Mesendoderm (in vitro differentiated cells): Measurements from ENCODE around the gene TBC1D10A.

ENCODE experiments used
- DNase-seq: peaks from one replicate; pipeline ENCODE4 v3.0.0; 2013
- H2AK5ac ChIP-seq: 2 replicates; pipeline ENCODE4 v1.6.1; 2013; ENCODE audit warnings: low read length, inconsistent platforms
- H2BK120ac ChIP-seq: 2 replicates; pipeline ENCODE4 v1.6.1; 2013; ENCODE audit warnings: low read depth, mild to moderate bottlenecking, low read length, moderate library complexity, mixed read lengths
- H2BK15ac ChIP-seq: replicated peaks from 2 replicates; pipeline ENCODE4 v1.6.1; 2013; ENCODE audit warnings: low read depth, mild to moderate bottlenecking, moderate library complexity
- H2BK5ac ChIP-seq: 2 replicates; pipeline ENCODE4 v1.6.1; 2013; ENCODE audit warnings: low read length, inconsistent platforms
- H3K18ac ChIP-seq: 2 replicates; pipeline ENCODE4 v1.6.1; 2013; ENCODE audit warnings: mild to moderate bottlenecking, low read length, mixed read lengths
- H3K23ac ChIP-seq: one replicate; pipeline ENCODE4 v1.6.1; 2013; ENCODE audit warnings: low read length
- H3K27ac ChIP-seq: 2 replicates; pipeline ENCODE4 v1.5.1; 2013; ENCODE audit warnings: low read depth, mild to moderate bottlenecking, inconsistent platforms, low read length, moderate library complexity
- H3K27me3 ChIP-seq: 2 replicates; pipeline ENCODE4 v1.6.1; 2013; ENCODE audit warnings: low read length, control low read depth, mild to moderate bottlenecking, inconsistent platforms; ENCODE audit not compliant: insufficient read depth, poor library complexity
- H3K36me3 ChIP-seq: 2 replicates; pipeline ENCODE4 v1.6.1; 2013; ENCODE audit warnings: low read length, inconsistent platforms; ENCODE audit not compliant: control insufficient read depth, insufficient read depth
- H3K4ac ChIP-seq: one replicate; pipeline ENCODE4 v1.6.1; 2013; ENCODE audit warnings: low read depth, mild to moderate bottlenecking, low read length, moderate library complexity
- H3K4me1 ChIP-seq: 2 replicates; pipeline ENCODE4 v1.6.1; 2013; ENCODE audit warnings: low read depth, low read length, inconsistent platforms; ENCODE audit not compliant: control insufficient read depth
- H3K4me2 ChIP-seq: 2 replicates; pipeline ENCODE4 v1.6.1; 2013; ENCODE audit warnings: low read length
- H3K4me3 ChIP-seq: 2 replicates; pipeline ENCODE4 v1.5.1; 2013; ENCODE audit warnings: mild to moderate bottlenecking, low read length
- H3K56ac ChIP-seq: one replicate; pipeline ENCODE4 v1.6.1; 2013; ENCODE audit warnings: low read length
- H3K79me1 ChIP-seq: 2 replicates; pipeline ENCODE4 v1.6.1; 2013; ENCODE audit warnings: low read length, inconsistent platforms
- H3K79me2 ChIP-seq: 2 replicates; pipeline ENCODE4 v1.6.1; 2013; ENCODE audit warnings: mild to moderate bottlenecking, low read length; ENCODE audit not compliant: control insufficient read depth, insufficient read depth
- H3K9ac ChIP-seq: 2 replicates; pipeline ENCODE4 v1.6.1; 2013; ENCODE audit warnings: low read length, inconsistent platforms
- H4K5ac ChIP-seq: one replicate; pipeline ENCODE4 v1.6.1; 2013; ENCODE audit warnings: low read length
- H4K8ac ChIP-seq: one replicate; pipeline ENCODE4 v1.6.1; 2013; ENCODE audit warnings: low read depth, mild to moderate bottlenecking, control low read depth, low read length, moderate library complexity
- WGBS: extraction: QIAGEN DNeasy Blood & Tissue Kit; methylation state at CpG from one replicate; pipeline ENCODE4 v1.1.7; 2013; ENCODE audit warnings: low lambda C conversion rate, missing lambda C conversion rate; ENCODE audit not compliant: insufficient coverage; ENCODE audit errors: extremely low coverage; 5-methylcytosine and 5-hydroxymethylcytosine counted together

Gene TBC1D10A

DNA sequence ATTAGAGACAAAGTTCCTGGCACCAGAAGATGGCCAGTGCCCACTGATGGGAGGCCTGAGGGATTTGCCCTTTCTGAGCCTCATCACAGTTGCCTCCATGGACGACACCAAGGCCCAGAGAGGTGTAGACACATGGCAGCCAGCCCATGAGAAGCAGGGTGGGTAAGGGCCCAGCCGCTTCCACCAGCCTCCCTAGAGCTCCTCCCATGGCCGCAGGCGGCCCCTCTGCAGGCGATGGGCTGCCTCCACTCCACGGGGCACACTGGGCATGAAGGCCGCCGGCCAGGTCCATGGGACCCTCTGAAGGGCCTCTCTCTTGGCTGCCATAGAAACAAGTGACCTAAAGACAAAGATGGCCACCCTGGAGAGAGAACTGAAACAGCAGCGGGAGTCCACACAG is 44.6 kb upstream of the TBC1D10A start:
- no peak overlapping the region for H3K18ac ChIP-seq
- no peaks in the 10 kb centered on the region for H3K79me1 ChIP-seq
- H4K5ac ChIP-seq, result no peak overlapping the region
- H3K4ac ChIP-seq, result no peak overlapping the region
- H3K36me3 ChIP-seq, result no peaks in the 10 kb centered on the region
- no peak overlapping the region for H3K56ac ChIP-seq
- H3K4me1 ChIP-seq, result no peaks in the 10 kb centered on the region
- H3K27me3 ChIP-seq, result no peaks in the 10 kb centered on the region
- no peak for DNase-seq
- no peak overlapping the region for H3K27ac ChIP-seq
- no peak overlapping the region for H3K4me2 ChIP-seq
- H2BK5ac ChIP-seq, result no peak overlapping the region
- H3K9ac ChIP-seq, result no peak overlapping the region
- no peaks in the 10 kb centered on the region for H3K79me2 ChIP-seq
- no peak overlapping the region for H2BK120ac ChIP-seq
- H3K4me3 ChIP-seq, result no peak overlapping the region
- WGBS, result no CpG with 5 or more reads among the region's 9 CpGs
- H2AK5ac ChIP-seq, result no peak overlapping the region
- no peak overlapping the region for H3K23ac ChIP-seq
- H4K8ac ChIP-seq, result no peak overlapping the region
- no peak overlapping the region for H2BK15ac ChIP-seq

DNA sequence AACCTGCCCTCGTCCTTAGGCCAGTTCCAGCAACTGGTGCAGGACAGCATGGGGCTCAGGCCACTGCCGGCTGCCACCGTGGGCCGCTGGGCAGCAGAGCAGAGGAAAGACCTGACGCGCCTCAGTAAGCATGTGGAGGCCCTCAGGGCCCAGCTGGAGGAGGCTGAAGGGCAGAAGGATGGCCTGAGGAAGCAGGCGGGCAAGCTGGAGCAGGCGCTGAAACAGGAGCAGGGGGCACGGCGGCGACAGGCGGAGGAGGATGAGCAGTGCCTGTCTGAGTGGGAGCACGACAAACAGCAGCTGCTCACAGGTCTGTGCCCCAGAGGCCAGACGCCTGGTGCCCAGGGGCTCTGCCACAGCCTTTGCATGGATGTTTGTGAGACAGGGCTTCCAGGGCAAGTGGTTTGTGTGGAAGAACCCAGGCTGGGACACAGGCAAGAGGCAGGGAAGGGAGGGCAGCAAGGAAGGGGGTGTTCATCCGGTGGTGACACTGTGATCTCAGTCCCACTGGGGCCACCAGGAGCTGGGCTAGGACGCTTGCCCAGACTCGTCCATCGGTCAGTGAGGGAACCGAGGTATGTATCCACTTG is 44.0 kb upstream of the TBC1D10A start:
- no peak overlapping the region for H3K4me2 ChIP-seq
- no peak overlapping the region for H3K56ac ChIP-seq
- no peak overlapping the region for H2AK5ac ChIP-seq
- no peaks in the 10 kb centered on the region for H3K36me3 ChIP-seq
- H2BK15ac ChIP-seq, result no peak overlapping the region
- H3K4me3 ChIP-seq, result no peak overlapping the region
- no peaks in the 10 kb centered on the region for H3K79me1 ChIP-seq
- H3K18ac ChIP-seq, result no peak overlapping the region
- no peaks in the 10 kb centered on the region for H3K4me1 ChIP-seq
- no peak overlapping the region for H3K27ac ChIP-seq
- H4K5ac ChIP-seq, result no peak overlapping the region
- WGBS, result no CpG with 5 or more reads among the region's 19 CpGs
- DNase-seq, result no peak
- H3K27me3 ChIP-seq, result no peaks in the 10 kb centered on the region
- no peak overlapping the region for H2BK120ac ChIP-seq
- H3K9ac ChIP-seq, result no peak overlapping the region
- no peak overlapping the region for H3K23ac ChIP-seq
- H2BK5ac ChIP-seq, result no peak overlapping the region
- H3K4ac ChIP-seq, result no peak overlapping the region
- H4K8ac ChIP-seq, result no peak overlapping the region
- no peaks in the 10 kb centered on the region for H3K79me2 ChIP-seq

DNA sequence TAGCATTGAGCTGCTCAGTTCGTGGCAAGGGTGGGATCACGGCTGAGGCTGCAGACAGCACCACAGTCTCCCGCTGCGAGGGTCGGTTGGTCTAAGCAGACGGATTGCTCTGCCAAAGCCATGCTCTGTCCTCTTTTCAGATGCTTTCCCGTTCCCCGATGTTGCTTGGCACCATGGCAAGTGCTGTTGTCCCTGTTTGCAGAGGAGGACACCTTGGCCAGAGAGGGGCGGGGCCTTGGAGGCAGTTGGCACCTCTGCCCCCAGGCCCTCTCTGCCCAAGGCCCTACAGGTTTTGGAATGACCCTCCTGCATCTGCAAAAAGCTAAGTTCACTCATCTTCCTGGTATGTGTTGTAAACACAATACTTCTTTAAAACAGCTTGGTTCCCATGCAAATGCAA is 41.7 kb upstream of the TBC1D10A start:
- Histone ChIP-seq H4K8ac (no peak overlapping the region), H3K79me1 (no peaks in the 10 kb centered on the region), H2BK120ac (no peak overlapping the region), H3K36me3 (no peaks in the 10 kb centered on the region), H4K5ac (no peak overlapping the region), H3K23ac (no peak overlapping the region), H2BK15ac (no peak overlapping the region), H3K9ac (no peak overlapping the region), H3K4me1 (no peaks in the 10 kb centered on the region), H3K27me3 (no peaks in the 10 kb centered on the region), H3K4ac (no peak overlapping the region), H2AK5ac (no peak overlapping the region), H3K27ac (no peak overlapping the region), H3K56ac (no peak overlapping the region), H3K4me3 (no peak overlapping the region), H3K4me2 (no peak overlapping the region), H3K18ac (no peak overlapping the region), H2BK5ac (no peak overlapping the region), H3K79me2 (no peaks in the 10 kb centered on the region)
- no CpG with 5 or more reads among the region's 9 CpGs for WGBS
- no peak for DNase-seq

DNA sequence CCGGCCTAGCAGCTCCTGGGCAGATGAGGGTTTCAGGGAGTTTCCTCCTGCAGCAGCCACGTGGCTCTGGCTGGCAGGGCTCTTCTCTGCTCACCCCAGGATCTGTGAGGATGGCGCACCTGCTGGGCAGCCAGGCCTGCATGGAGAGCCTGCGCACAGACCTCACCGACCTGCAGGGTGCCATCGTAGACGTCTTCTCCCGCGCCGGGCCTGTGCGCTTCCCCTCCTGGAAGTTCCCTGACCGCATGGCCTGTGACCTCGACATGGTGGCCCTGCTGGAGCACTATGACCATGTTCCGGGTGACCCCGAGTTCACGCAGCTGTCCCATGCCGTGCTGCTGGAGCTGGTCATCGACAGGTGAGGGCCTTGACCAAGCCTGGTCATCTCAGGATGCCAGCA is 39.1 kb upstream of the TBC1D10A start:
- Histone ChIP-seq H2AK5ac (no peak overlapping the region), H3K56ac (no peak overlapping the region), H2BK120ac (no peak overlapping the region), H3K79me1 (no peaks in the 10 kb centered on the region), H2BK15ac (no peak overlapping the region), H3K4ac (no peak overlapping the region), H3K36me3 (no peaks in the 10 kb centered on the region), H3K4me3 (no peak overlapping the region), H4K5ac (no peak overlapping the region), H3K4me2 (no peak overlapping the region), H3K27ac (no peak overlapping the region), H3K27me3 (no peaks in the 10 kb centered on the region), H3K23ac (no peak overlapping the region), H2BK5ac (no peak overlapping the region), H3K18ac (no peak overlapping the region), H3K79me2 (no peaks in the 10 kb centered on the region), H4K8ac (no peak overlapping the region), H3K9ac (no peak overlapping the region), H3K4me1 (peaks cover 5% of the 10 kb centered on the region)
- no peak for DNase-seq
- WGBS, result no CpG with 5 or more reads among the region's 18 CpGs

DNA sequence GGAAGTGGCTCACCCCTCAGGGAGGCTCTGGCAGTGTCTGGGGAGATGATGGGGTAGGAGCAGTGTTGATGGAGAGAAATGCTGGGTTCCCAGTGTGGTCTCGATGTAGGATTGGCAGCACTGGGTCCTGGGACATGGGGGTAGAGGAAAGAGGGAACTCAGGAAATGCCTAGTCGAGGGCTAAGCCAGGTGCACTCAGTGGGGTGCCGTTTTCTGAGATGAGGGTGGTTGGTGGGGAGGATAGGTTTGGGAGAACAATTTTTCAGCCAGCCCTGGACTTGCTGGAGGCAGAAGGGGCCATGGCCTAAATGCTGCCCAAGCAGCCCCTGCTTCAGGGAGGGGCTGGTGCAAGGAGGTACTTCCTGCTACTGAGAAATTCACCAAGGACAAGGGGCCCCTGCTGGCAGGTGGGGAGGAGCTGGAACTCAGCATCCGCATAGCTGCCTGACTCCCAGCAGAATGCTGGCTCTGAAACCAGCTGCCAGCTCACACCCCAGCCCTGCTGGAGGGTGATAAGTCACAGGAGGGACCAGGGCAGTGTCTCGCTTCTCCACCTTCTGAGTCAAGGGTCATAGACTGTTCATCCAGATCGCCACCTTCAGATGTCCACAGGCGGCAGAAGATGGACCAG is 36.0 kb upstream of the TBC1D10A start:
- Histone ChIP-seq H3K36me3 (no peaks in the 10 kb centered on the region), H3K79me1 (peaks cover 2% of the 10 kb centered on the region), H3K56ac (no peak overlapping the region), H3K4me3 (no peak overlapping the region), H3K23ac (no peak overlapping the region), H2BK15ac (no peak overlapping the region), H2BK120ac (no peak overlapping the region), H3K9ac (no peak overlapping the region), H4K5ac (no peak overlapping the region), H3K27ac (no peak overlapping the region), H2AK5ac (no peak overlapping the region), H3K4me2 (no peak overlapping the region), H3K18ac (no peak overlapping the region), H3K27me3 (no peaks in the 10 kb centered on the region), H3K4ac (no peak overlapping the region), H2BK5ac (no peak overlapping the region), H3K79me2 (no peaks in the 10 kb centered on the region), H4K8ac (no peak overlapping the region), H3K4me1 (peaks cover 9% of the 10 kb centered on the region)
- peak; percentile 81 for DNase-seq
- WGBS, result no CpG with 5 or more reads among the region's 7 CpGs
